H1 (cell line): ENCODE results near the gene MEF2C.

Experiments used
- BACH1 ChIP-seq: IDR thresholded peaks from 2 replicates; pipeline ENCODE4 v1.6.1; 2012; ENCODE audit warnings: low read length, improper control_type of control experiment
- BRCA1 ChIP-seq: IDR thresholded peaks from 2 replicates; pipeline ENCODE4 v1.6.1; 2012; ENCODE audit warnings: low read depth, low read length, improper control_type of control experiment
- JUN ChIP-seq: IDR thresholded peaks from 2 replicates; pipeline ENCODE4 v1.6.1; 2011; ENCODE audit warnings: low read depth, mild to moderate bottlenecking, improper control_type of control experiment, low read length
- MAFK ChIP-seq: IDR thresholded peaks from 2 replicates; pipeline ENCODE4 v1.6.1; 2012; ENCODE audit warnings: low read depth, mild to moderate bottlenecking, improper control_type of control experiment, low read length
- POLR2A ChIP-seq, 2 experiments: IDR thresholded peaks; 1 replicate in 1 of 2; 2 replicates in 1 of 2; pipeline ENCODE4 v1.6.1; 2011; ENCODE audit warnings: low read depth in 2 of 2, low read length in 2 of 2, mild to moderate bottlenecking in 2 of 2; ENCODE audit errors: control extremely low read depth in 1 of 2
- POLR2AphosphoS5 ChIP-seq: IDR thresholded peaks from 2 replicates; pipeline ENCODE4 v1.6.1; 2011; ENCODE audit warnings: low read depth, low read length
- RAD21 ChIP-seq, 2 experiments: IDR thresholded peaks in 1 of 2; conservative IDR thresholded peaks in 1 of 2; 2 replicates each; pipeline ENCODE4 v1.6.1; 2011; ENCODE audit warnings: low read depth in 2 of 2, low read length in 2 of 2, improper control_type of control experiment in 1 of 2, inconsistent platforms in 1 of 2, mild to moderate bottlenecking in 1 of 2, moderate library complexity in 1 of 2
- SIX5 ChIP-seq: IDR thresholded peaks from 2 replicates; pipeline ENCODE4 v1.6.1; 2011; ENCODE audit warnings: mild to moderate bottlenecking, low read depth, low read length
- TAF1 ChIP-seq: IDR thresholded peaks from 2 replicates; pipeline ENCODE4 v1.6.1; 2011; ENCODE audit warnings: mild to moderate bottlenecking, low read depth, low read length
- TF ChIP-seq, protein P1 (sequence below): IDR thresholded peaks from 2 replicates; pipeline ENCODE4 v1.6.1; 2012; ENCODE audit warnings: inconsistent platforms
- TF ChIP-seq, protein P2 (sequence below): IDR thresholded peaks from 2 replicates; pipeline ENCODE4 v1.6.1; 2012; ENCODE audit warnings: inconsistent platforms
- TF ChIP-seq, protein P3 (sequence below), 3 experiments: IDR thresholded peaks; 1 replicate in 2 of 3; 2 replicates in 1 of 3; pipeline versions ENCODE4 v1.5.1 to v1.6.1; 2011; ENCODE audit warnings: low read length in 3 of 3, mild to moderate bottlenecking in 3 of 3, inconsistent platforms in 2 of 3, low read depth in 1 of 3, moderate library complexity in 1 of 3; ENCODE audit not compliant: insufficient read depth in 1 of 3; ENCODE audit errors: control extremely low read depth in 1 of 3

DNA sequence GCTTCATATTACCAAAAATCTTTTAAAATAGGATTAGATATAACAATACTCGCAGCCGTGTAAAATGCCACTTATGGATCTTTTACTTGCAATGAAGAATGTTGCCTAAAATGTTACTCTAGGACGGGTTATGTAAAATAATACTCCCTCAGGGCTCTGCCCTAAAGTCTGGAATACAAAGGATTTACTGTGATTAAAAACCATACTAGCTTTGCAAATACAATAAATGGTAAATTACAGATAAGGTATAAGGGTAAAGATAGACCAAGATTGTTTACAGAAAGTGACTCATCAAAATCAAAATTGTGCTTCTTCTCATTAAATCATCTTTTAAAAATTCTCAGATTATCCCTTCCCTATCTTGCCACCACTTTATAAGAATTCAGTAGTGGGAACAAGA is 163.6 kb downstream of the MEF2C start:
- TF ChIP-seq POLR2A (IDR thresholded peaks at IDR 0.05; ENCODE audit: control extremely low read depth in 1 of 2, low read depth in 2 of 2, low read length in 2 of 2) (no peak), RAD21 (IDR thresholded peaks at IDR 0.05 in 1 of 2, conservative IDR thresholded peaks at IDR 0.05 in 1 of 2; ENCODE audit: low read depth in 2 of 2, low read length in 2 of 2) (no peak), POLR2AphosphoS5 (no peak), MAFK (no peak), BRCA1 (no peak), SIX5 (no peak), TAF1 (no peak), BACH1 (no peak), JUN (no peak)
- TF ChIP-seq, protein P1, sequence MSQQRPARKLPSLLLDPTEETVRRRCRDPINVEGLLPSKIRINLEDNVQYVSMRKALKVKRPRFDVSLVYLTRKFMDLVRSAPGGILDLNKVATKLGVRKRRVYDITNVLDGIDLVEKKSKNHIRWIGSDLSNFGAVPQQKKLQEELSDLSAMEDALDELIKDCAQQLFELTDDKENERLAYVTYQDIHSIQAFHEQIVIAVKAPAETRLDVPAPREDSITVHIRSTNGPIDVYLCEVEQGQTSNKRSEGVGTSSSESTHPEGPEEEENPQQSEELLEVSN: no peak
- TF ChIP-seq, protein P2, sequence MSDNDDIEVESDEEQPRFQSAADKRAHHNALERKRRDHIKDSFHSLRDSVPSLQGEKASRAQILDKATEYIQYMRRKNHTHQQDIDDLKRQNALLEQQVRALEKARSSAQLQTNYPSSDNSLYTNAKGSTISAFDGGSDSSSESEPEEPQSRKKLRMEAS: no peak
- TF ChIP-seq, protein P3, sequence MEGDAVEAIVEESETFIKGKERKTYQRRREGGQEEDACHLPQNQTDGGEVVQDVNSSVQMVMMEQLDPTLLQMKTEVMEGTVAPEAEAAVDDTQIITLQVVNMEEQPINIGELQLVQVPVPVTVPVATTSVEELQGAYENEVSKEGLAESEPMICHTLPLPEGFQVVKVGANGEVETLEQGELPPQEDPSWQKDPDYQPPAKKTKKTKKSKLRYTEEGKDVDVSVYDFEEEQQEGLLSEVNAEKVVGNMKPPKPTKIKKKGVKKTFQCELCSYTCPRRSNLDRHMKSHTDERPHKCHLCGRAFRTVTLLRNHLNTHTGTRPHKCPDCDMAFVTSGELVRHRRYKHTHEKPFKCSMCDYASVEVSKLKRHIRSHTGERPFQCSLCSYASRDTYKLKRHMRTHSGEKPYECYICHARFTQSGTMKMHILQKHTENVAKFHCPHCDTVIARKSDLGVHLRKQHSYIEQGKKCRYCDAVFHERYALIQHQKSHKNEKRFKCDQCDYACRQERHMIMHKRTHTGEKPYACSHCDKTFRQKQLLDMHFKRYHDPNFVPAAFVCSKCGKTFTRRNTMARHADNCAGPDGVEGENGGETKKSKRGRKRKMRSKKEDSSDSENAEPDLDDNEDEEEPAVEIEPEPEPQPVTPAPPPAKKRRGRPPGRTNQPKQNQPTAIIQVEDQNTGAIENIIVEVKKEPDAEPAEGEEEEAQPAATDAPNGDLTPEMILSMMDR (IDR thresholded peaks at IDR 0.05; ENCODE audit: control extremely low read depth in 1 of 3, insufficient read depth in 1 of 3, low read depth in 1 of 3, low read length in 3 of 3): no peak
